HG03460 (cell line): ENCODE results near the gene DCTN4.
"Not testable (repeated sequence)": the region's sequence is repeated elsewhere in the genome, so short reads cannot be mapped to it uniquely, and the experiment has no call there.

Experiments used
- ATAC-seq: cut with Tn5 transposase; IDR thresholded peaks from one replicate; pipeline ENCODE4 v1.9.1; 2021; ENCODE audit not compliant: unreplicated experiment

DCTN4 gene

GRCh38 chr5:150758531-150759333, at the start of gene DCTN4:
Gene DCTN4 (minus strand): TSS chr5:150759017. CDS start chr5:150758993, 24 bp downstream.
- peak; percentile 94 for ATAC-seq

GRCh38 chr5:150804388-150804787, 45.6 kb upstream of the DCTN4 start:
- ATAC-seq: no peak

- ATAC-seq: no peak
Measured at GRCh38 chr5:150801117-150801927, 42.5 kb upstream of the DCTN4 start.

GRCh38 chr5:150797384-150797783, 38.6 kb upstream of the DCTN4 start:
- ATAC-seq: no peak

- no peak for ATAC-seq
Measured at GRCh38 chr5:150794927-150795326, 36.1 kb upstream of the DCTN4 start.

GRCh38 chr5:150793423-150793888, 34.6 kb upstream of the DCTN4 start:
- ATAC-seq: not testable (repeated sequence)

GRCh38 chr5:150791536-150791935, 32.7 kb upstream of the DCTN4 start:
- no peak for ATAC-seq

GRCh38 chr5:150789943-150790611, 31.3 kb upstream of the DCTN4 start:
- peak; percentile 92 for ATAC-seq

- no peak for ATAC-seq
Measured at GRCh38 chr5:150789450-150789849, 30.6 kb upstream of the DCTN4 start.

- ATAC-seq: no peak
Measured at GRCh38 chr5:150788977-150789376, 30.2 kb upstream of the DCTN4 start.

- no peak for ATAC-seq
Measured at GRCh38 chr5:150787656-150788055, 28.8 kb upstream of the DCTN4 start.

- no peak for ATAC-seq
Measured at GRCh38 chr5:150786876-150787275, 28.1 kb upstream of the DCTN4 start.

- no peak for ATAC-seq
Measured at GRCh38 chr5:150785950-150786349, 27.1 kb upstream of the DCTN4 start.

- peak; percentile 47 for ATAC-seq
Measured at GRCh38 chr5:150783422-150783928, 24.7 kb upstream of the DCTN4 start.

GRCh38 chr5:150782850-150783249, 24.0 kb upstream of the DCTN4 start:
- no peak for ATAC-seq

- ATAC-seq: no peak
Measured at GRCh38 chr5:150781706-150782614, 23.1 kb upstream of the DCTN4 start.

GRCh38 chr5:150780816-150781221, 22.0 kb upstream of the DCTN4 start:
- no peak for ATAC-seq

GRCh38 chr5:150780187-150780692, 21.4 kb upstream of the DCTN4 start:
- peak; percentile 47 for ATAC-seq

- no peak for ATAC-seq
Measured at GRCh38 chr5:150779397-150780186, 20.8 kb upstream of the DCTN4 start.
